ENCODE data around the gene IDH1. TPM values are rescaled to one million over a fixed set of nuclear protein-coding genes. Genes with fewer than 3 reads are reported as not detected.
A peak's percentile ranks its signal among the peaks of the same experiment; 100 is the strongest.
"Not testable (repeated sequence)": the region's sequence is repeated elsewhere in the genome, so short reads cannot be mapped to it uniquely, and the experiment has no call there.

Gene IDH1
- polyA plus RNA-seq, 4 donors = 77.2 to 110 (median 97.6) TPM

DNA sequence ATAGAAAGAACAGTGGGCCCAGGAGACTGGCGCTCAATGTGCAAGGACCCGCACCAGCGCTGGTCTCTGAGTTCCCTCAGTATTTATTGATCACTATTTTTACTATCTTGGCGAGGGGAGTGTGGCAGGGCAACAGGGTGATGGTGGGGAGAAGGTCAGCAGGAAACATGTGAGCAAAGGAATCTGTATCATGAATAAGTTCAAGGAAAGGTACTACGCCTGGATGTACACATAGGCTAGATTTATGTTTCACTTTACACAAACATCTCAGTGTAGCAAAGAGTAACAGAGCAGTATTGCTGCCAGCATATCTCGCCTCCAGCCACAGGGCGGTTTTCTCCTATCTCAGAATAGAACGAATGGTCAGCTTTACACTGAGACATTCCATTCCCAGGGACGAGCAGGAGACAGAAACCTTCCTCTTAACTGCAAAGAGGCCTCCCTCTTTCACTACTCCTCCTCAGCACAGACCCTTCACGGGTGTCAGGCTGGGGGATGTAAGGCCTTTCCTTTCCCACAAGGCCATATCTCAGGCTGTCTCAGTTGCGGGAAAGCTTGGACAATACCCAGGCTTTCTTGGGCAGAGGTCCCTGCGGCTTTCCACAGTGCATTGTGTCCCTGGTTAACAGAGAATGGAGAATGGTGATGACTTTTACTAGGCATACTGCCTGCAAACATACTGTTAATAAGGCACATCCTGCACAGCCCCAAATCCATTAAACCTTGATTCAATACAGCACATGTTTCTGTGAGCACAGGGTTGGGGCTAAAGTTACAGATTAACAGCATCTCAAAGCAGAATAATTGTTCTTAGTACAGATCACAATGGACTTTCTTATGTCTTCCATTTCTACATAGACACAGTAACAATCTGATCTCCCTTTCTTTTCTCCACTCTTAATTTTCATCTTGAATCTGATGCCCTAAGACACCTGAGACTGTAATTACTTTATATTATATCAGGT lies 2.3 kb upstream of the IDH1 start:
- not testable (repeated sequence) for DNase-seq (ENCODE audit: low read depth in 4 of 4, low spot score in 2 of 4)

DNA sequence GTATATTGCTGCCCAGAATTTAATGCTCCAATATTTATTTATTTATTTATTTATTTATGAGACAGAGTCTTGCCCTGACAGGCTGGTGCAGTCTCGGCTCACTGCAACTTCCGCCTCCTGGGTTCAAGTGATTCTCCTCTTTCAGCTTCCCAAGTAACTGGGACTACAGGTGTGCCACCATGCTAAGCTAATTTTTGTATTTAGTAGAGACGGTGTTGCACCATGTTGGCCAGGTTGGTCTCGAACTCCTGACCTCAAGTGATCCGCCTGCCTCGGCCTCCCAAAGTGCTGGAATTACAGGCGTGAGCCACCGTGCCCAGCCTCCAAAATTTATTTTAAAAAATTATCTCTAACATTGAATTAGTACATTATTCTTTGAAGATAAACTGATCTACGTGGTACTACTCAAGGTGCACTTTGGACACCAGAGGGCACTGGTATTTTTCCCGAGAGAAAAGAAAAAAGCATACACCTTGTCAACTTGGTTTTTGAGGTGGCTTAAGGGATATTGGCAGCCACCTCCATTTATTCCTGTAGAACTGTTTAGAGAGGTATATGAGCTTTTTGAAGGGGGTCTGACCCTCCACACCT lies 1.4 kb upstream of the IDH1 start:
- no peak for DNase-seq (ENCODE audit: low read depth in 4 of 4, low spot score in 2 of 4)

DNA sequence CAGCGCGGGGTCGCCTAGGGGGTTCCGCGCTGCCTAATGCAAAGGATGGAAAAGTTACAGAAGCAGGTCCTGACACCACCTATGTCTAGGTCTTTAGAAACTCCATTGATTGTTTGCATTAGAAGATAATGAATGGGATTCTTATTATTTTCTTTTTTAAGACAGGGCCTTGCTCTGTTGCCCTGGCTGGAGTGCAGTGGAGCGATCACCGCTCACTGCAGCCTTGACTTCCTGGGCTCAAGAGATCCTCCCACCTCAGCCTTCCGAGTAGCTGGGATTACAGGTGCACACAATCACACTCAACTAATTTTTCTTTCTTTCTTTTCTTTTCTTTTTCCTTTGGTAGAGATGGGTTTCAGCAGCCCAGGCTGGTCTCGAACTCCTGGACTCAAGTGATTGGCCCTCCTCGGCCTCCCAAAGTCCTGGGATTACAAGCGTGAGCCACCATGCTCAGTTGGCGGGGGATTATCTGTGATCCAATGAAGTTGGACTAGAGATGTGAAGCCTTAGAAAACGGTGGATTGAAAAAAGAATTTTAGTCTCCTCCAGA lies 761 bp upstream of the IDH1 start:
- no peak for DNase-seq (ENCODE audit: low read depth in 4 of 4, low spot score in 2 of 4)

DNA sequence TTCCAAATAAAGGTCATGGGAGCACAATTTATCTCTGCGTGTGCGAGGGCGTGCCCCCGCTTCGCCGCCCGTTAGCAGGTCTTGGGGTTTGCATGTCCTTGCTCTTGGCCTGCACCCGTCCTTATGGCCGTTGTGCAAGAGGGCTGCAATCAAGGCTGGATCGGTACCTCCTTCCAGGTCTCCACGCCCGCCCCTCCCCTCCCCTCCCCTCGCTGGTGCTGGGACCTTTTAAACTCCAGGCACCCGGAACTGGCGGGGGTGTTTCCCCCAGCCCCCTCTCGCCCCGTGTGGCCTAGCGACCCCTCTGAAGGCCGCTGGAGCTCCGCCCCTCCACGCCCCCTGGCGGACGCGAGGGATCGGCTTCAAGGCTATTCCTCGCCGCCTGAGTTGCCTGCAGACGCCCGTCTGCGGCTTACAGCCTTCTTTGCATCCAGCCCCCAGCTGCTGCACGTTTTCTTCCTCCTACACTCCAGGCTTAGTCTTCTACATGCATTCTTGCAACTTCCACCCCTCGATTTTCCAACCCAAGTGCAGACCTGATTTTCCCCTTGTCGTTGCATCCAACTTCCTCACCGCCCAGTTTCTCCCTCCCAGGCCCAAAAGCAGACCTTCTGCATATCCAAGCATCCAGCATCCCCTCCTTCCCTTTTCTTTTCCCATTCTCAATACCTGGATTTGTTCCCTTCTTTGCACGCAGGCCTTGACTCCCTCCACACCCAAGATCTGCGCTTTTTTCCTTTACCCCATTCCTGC lies 577 bp downstream of the IDH1 start:
- peak; percentile 71 to 79 (median 76) for DNase-seq (ENCODE audit: low read depth in 4 of 4, low spot score in 2 of 4)

DNA sequence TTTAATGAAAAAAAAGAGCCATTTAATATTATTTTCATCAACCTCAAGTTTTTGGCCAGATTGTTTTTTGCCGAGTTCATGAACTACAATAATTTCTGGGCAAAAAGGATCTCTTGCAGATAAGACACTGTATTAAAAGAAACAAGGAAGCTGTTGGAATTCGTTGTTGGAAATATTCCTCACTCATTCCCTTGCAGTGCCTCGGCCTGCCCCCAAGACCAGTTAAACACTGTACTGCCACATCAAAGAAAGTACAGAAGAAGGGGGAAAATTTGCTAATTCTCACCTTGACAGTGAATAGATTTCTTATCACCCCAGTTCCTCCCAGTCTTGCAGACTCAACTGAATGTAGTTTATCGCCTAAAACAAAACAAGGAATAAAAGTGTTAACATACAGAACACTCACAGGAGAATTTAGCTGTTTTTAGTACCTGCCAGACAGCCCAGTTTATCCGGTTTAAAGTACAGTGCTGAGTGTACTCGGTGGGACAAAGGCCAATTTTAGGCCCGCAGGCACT lies 1.2 kb downstream of the IDH1 start:
- DNase-seq (ENCODE audit: low read depth in 4 of 4, low spot score in 2 of 4) = no peak

DNA sequence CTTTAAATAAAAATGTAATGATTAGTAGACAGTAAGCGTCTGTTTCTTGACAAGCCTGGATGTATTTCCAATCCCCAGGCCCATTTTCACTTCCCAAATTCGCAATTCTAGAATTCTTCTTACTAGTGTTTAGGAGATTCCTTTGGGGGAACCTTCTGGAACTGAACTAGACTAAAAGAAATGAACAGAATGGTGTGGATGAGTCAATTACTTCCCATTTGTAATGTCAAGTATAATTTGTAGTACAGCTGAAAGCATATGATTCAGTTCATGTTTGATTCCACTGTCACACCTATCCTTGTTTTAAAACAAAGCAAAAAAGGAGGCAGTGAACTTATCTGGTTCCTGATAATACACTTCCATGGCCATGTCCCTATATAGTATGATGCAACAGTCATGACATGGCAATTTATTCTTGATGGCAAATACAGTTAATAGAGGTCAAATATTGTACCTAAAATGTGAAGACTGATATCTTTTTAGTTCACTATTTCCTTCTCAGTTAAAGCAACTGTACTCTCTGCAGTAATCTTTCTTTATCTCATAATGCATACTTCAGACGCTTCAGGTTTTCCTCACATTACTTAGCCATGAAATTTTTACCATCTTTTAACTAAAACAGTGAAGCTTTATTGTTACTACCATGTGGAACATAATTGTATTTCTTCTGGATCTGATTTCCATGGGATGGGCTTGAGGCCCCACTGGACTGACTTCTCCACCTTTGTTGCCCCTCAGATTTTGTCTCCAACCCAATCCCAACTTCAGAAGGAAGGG lies 2.0 kb downstream of the IDH1 start:
- DNase-seq (ENCODE audit: low read depth in 4 of 4, low spot score in 2 of 4) = no peak

DNA sequence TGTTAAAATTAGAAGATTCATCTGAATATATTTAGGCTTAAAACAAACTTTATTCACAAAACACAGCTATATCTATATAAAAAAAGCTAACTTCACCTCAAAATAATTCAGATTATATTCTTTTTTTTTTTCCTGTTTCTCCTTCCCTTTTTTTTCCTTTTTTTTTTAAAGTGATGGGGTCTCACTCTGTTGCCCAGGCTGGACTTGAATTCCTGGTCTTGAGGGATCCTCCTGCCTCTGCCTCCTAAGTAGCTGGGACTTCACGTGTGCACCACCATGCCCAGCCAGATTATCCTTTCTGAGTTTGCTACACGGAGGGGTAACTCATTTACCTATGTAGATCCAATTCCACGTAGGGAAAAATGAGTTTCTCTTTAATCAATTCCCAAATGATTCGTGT lies 3.8 kb downstream of the IDH1 start:
- no peak for DNase-seq (ENCODE audit: low read depth in 4 of 4, low spot score in 2 of 4)

DNA sequence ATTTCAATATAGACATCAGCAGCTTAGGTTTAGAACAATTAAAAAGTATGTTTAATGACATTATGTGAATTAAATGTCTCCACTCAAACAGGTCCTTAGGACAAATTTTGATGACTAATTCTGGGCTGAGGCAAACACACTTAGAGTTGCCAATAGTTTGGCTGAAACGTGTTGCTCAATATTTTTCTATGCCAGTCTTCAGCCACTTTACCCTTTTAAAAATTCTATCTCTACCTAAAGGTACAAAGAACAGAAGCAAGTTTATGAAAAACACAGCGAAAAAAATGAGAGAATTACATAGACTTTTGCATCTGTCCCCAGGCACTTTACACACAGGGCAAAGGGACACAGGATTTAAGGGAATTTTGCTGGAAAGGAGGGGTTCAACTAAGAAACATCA lies 4.5 kb downstream of the IDH1 start:
- no peak for DNase-seq (ENCODE audit: low read depth in 4 of 4, low spot score in 2 of 4)

DNA sequence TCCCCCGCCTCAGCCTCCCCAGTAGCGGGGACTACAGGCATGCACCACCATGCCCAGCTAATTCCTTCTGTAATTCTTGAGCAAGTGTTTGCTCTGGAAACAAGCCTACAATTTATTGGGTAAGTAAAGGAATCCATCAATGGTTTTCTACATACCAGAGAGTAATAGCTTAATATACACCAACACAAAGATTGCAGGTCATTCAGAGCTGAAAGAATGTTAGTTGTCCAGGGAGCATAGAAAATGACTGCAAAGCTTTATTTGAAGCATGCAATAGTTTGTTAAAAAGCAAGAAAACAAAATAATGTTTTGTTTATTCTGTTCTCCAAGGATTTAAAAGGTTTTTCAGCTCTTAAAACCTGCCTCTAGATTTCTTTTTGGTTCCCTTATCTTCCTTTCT lies 5.6 kb downstream of the IDH1 start:
- DNase-seq (ENCODE audit: low read depth in 4 of 4, low spot score in 2 of 4) = no peak

DNA sequence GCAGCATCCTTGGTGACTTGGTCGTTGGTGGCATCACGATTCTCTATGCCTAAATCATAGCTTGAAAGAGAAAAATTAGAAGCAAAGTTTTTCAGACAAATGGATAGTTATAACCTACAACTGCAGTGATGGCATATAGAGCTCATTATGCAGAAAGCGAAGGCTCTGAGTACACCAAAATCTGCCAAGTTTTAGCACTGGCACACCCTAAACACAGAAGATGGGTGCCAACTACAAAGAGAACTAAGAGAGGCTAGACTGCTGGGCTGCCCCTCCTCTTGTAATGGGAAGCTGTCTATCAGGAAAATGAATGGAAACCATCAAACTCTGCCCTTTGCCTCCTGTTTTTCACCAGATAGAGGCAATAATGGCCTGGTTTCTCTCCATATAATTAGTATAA lies 6.3 kb downstream of the IDH1 start:
- no peak for DNase-seq (ENCODE audit: low read depth in 4 of 4, low spot score in 2 of 4)

DNA sequence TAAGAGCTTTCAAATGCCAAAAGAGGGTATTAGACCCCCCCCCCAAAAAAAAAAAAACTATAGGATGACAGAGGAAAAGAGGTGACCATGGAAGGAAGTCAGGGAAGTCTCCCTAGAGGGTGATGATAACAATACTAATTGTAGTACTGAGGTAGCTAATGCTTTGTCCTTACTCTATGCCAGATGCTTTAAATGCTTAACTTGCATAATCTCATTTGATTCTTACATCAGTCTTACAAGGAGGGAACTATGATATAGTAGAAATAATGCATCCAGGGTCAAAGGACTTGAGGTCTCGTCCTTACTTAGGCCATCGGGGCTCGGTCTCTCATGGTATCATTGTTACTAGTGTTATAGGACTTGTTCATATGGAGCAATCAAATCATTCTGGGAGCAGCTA lies 9.1 kb downstream of the IDH1 start:
- no peak for DNase-seq (ENCODE audit: low read depth in 4 of 4, low spot score in 2 of 4)

DNA sequence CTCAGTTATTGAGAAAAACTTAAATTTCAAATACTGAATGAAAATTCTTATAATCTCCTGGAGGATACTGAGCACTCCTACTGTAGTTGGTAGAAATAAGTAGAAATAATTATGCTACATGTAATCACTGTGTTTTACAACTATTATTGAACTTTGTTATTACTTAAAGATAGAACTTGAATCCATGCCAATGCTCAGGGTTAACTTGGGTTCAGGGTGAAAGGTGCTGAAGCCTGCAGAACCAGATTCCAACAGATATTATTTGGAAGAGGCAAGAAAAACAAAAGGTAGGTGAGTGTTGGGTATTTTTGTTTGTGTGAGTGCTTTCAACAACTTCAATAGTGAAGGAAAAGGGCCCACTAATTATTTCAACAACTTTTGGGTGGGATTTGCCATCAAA lies 10.4 kb downstream of the IDH1 start:
- DNase-seq (ENCODE audit: low read depth in 4 of 4, low spot score in 2 of 4) = no peak

DNA sequence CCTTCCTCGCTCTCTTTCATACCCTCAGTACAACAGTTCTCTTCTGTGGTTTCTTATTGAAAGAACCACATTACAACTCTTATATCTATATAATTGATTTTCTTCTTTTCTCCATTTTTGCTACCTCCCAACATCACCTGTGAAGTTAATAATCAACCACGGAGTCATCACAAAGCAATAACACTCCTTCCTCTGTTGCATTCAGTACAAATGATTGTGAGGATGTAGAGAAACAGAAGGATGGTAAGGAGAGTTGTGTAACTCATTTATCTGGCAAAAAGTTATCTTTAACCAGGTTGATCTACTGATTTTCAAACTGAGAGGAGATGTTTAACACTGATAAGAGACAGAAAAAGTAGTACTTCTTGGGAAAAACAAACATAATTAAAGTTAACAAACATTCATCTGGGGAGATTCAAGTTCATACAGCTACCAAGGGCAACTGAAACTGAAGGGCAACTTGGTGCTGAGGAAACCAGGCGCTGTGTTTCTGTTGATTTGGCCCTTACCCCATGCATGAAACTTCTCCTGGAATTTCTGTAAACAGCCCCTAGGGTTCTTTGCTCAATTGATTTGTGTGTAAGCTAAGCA lies 14.2 kb downstream of the IDH1 start:
- DNase-seq (ENCODE audit: low read depth in 4 of 4, low spot score in 2 of 4) = no peak

DNA sequence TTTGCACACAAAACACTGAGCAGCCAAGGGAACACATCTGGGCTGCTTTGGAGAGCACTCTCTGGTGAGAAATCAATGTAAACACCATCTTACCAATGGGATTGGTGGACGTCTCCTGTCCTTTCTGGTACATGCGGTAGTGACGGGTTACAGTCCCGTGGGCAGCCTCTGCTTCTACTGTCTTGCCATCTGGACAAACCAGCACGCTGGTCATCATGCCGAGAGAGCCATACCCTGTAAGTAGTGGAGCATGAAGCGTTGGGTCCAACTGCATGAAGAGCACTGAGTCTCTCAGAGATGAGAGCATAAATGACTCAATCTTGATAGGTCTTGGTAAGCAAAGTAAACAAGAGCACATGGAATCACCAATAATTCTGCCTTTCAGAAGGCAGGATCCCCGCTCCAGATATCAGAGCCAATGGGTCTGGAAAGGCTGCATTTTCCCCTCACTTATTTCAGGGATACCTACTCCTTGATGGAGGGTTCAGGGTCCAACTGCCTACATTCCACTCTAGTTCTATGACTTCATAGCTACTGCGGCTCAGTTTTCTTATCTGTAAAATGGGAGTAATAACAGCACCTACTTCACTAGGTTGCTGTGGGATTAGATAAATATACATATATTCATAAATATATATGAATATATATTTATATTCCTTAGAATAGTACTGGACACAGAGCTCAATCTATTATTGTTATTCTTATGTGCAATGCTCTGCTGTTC lies 14.9 kb downstream of the IDH1 start:
- no peak for DNase-seq (ENCODE audit: low read depth in 4 of 4, low spot score in 2 of 4)

DNA sequence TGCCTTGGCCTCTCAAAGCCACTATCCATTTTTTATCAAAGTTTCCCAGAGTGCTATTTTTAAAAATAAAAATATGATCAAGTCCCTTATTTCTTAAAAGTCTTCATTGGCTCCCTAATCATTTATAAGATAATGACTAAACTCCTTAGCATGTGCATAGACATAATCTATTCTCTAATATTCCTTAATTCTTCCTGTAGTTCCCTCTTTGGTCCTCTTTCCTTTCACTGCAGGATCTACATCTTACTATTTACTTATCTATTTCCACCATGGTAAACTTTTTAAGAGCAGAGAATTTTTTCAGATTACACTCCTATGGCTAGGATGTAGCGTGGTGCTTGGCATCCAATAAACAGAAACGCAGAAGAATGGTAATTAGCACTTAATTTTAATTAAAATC lies 19.0 kb downstream of the IDH1 start:
- DNase-seq (ENCODE audit: low read depth in 4 of 4, low spot score in 2 of 4) = no peak

DNA sequence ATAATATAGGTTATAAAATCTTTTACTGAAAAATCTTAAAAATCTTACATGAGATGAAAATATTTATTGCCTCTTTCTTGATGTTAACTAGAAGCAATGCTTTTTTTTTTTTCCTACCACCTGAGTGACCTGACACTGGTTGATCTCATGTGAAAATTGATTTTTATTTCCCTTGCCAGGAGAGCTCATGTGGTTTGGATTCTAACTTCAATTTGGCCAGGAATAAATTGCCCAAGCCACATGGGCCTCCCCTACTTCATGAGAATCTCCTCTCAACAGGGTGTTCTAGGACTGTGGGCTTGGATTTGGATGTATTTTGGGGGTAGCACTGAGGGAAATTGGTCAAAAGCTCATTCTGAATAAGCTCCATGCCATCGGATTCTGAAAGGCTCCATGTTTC lies 20.1 kb downstream of the IDH1 start:
- no peak for DNase-seq (ENCODE audit: low read depth in 4 of 4, low spot score in 2 of 4)

DNA sequence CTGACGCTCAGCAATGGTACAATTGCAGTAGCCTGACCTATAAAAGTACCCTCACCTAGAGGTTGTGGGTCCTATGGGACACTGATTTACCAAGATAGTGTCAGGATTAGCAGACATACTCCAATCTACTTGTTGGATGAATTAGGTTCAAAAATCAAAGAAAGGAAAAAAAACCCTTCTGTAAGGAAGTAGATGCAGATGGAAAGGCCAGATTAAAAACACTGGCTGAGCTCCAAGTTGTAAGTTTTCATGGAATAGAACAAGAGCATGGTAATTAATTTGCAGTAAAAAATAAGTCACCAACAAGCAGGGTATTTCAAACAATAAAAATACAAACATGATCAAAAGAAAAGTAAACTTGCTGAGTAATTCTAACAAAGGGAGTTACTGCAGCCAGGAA lies 26.4 kb downstream of the IDH1 start:
- DNase-seq (ENCODE audit: low read depth in 4 of 4, low spot score in 2 of 4) = peak in 2 of 4 donors; percentile 11 to 13

DNA sequence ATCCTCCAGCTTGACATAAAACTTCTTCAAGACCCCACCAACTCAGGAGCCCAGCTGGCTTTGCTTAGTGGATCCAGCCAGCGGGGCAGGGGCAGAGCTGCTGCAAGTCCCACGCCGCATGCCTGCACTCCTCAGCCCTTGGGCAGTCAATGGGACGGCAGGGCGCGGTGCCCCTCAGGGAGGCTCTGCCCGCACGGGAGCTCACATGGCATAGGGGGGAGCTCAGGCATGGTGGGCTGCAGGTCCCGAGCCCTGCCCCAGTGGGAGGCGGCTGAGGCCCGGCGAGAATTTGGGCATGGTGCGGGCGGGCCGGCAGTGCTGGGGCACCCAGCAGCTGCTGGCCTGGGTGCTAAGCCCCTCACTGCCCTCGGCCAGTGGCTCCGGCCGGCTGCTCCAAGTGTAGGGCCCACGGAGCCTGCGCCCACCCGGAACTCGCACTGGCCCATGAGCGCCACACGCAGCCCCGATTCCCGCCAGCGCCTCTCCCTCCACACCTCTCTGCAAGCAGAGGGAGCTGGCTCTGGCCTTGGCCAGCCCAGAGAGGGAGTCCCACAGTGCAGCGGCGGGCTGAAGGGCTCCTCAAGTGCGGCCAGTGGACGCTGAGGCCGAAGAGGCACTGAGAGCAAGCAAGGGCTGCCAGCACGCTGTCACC lies 27.2 kb downstream of the IDH1 start:
- no peak for DNase-seq (ENCODE audit: low read depth in 4 of 4, low spot score in 2 of 4)

DNA sequence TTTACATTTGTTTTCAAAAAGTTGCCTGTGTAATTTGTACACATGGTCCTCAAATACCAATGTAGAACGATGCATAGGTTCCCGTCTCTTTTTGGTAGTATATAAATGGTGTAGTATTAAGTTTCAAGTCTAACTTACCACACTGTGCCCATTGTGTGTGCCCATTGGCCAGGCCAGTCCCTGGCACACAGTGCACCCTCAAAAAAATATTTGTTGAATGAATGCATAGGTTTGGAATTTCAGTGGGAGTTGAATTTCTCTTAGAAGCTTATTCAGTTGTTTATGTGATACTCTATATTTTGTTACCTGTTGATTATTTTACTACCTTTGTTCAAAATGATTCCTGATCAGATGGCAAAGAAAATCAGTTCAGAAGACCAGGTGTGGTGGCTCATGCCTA lies 30.1 kb downstream of the IDH1 start:
- DNase-seq (ENCODE audit: low read depth in 4 of 4, low spot score in 2 of 4) = no peak

All from left renal cortex interstitium (tissue), 4 donors.